Lower leg skin (tissue), 3 donors: ENCODE measurements around the gene CTSA.

ENCODE experiments used
- CTCF ChIP-seq, 3 donors: fragments of 450-650 bp; IDR thresholded peaks; one replicate each; pipeline ENCODE4 v1.5.1; 2016; ENCODE audit warnings: antibody characterized with exemption in 3 of 3, mild to moderate bottlenecking in 3 of 3, moderate library complexity in 2 of 3
- POLR2A ChIP-seq, 2 donors: fragments of 450-650 bp; IDR thresholded peaks; one replicate each; pipeline ENCODE4 v1.6.1; 2016 to 2017; ENCODE audit warnings: antibody characterized with exemption in 2 of 2, mild to moderate bottlenecking in 1 of 2, moderate library complexity in 1 of 2

GRCh38 chr20:45896641-45897161 lies 5.6 kb downstream of the CTSA start:
- TF ChIP-seq CTCF (IDR thresholded peaks at IDR 0.05) = no peak
- TF ChIP-seq POLR2A (IDR thresholded peaks at IDR 0.05) = no peak
